EL (cell line): ENCODE results near the gene GCNT1.
"Not testable (repeated sequence)": the region's sequence is repeated elsewhere in the genome, so short reads cannot be mapped to it uniquely, and the experiment has no call there.

Experiments
- DNase-seq: peaks from one replicate; pipeline ENCODE4 v3.0.0-alpha.2; 2016

Gene GCNT1

GRCh38 chr9:76444322-76444929 is 14.6 kb upstream of the GCNT1 start:
- no peak for DNase-seq

- no peak for DNase-seq
Observed at GRCh38 chr9:76445976-76446375, 13.0 kb upstream of the GCNT1 start.

DNA sequence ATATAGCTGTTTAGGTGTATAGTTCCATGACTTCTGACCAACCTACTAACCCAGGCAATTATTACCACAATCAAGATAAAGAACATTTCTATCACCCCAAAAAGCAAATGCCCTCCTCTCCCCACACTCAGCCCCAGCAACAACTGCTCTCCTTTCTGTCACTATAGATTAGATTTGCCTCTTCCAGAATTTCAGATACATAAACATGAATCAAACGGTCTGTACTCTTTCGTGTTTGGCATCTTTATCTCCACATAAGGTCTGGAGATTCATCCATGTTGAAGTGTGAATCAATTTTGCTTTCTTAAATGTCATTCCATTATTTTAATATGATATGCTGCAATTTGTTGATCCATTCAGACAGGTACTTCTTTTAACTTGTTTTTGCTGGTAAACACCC is 10.5 kb upstream of the GCNT1 start:
- no peak for DNase-seq

DNA sequence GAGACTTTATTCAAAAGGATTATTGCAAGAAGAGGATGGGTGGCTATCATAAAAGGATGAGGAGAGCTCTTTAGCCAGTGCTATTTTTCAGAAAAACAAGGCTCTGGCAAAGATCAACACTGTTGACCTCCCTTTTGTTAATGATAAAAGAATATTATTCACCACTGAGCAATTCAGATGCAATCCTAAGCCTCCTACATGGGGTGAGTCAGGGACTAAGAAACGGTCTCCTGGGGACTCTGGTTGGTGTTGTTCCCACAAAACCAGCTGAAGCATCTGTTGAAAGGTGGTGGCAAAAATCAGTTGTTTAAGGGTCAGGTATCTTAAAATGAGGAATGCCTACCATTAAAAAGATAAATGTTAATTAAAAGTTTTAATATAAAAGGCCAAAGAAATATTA is 7.7 kb upstream of the GCNT1 start:
- peak; percentile 84 for DNase-seq

- DNase-seq, result no peak
Observed at GRCh38 chr9:76452839-76453238, 6.1 kb upstream of the GCNT1 start.

DNA sequence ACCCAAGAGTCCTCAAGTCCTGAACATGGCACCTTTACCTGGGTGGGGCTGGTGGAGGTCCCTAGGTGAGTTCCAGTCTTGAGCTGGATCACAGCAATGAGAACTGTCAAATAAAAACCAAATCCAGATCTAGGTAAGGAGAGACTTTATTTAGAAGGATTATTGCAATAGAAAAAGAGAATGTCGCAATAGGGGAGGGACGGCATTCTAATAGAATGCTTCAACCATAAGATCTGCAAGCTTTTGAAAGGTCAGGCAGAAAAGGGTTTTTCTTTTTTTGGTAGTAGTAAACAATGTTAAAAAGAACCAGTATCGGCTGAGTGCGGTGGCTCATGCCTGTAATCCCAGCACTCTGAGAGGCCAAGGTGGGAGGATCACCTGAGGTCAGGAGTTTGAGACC is 5.2 kb upstream of the GCNT1 start:
- peak; percentile 35 for DNase-seq

DNA sequence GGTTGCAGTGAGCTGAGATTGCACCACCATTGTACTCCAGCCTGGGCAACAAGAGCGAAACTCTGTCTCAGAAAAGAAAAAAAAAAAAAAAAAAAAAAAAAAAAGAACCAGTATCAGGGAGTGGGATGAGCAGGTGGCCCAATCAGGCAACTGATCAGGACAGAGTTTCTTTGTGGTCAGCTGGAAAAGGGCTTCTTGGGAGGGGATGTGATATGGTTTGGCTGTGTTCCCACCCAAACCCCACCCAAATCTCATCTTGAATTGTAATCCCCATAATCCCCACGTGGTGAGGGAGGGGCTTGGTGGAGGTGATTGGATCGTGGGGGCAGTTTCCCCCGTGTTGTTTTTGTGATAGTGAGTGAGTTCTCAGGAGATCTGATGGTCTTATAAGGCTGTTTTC is 4.7 kb upstream of the GCNT1 start:
- DNase-seq, result no peak

- DNase-seq, result peak; percentile 50
Observed at GRCh38 chr9:76456202-76456926, 2.6 kb upstream of the GCNT1 start.

DNA sequence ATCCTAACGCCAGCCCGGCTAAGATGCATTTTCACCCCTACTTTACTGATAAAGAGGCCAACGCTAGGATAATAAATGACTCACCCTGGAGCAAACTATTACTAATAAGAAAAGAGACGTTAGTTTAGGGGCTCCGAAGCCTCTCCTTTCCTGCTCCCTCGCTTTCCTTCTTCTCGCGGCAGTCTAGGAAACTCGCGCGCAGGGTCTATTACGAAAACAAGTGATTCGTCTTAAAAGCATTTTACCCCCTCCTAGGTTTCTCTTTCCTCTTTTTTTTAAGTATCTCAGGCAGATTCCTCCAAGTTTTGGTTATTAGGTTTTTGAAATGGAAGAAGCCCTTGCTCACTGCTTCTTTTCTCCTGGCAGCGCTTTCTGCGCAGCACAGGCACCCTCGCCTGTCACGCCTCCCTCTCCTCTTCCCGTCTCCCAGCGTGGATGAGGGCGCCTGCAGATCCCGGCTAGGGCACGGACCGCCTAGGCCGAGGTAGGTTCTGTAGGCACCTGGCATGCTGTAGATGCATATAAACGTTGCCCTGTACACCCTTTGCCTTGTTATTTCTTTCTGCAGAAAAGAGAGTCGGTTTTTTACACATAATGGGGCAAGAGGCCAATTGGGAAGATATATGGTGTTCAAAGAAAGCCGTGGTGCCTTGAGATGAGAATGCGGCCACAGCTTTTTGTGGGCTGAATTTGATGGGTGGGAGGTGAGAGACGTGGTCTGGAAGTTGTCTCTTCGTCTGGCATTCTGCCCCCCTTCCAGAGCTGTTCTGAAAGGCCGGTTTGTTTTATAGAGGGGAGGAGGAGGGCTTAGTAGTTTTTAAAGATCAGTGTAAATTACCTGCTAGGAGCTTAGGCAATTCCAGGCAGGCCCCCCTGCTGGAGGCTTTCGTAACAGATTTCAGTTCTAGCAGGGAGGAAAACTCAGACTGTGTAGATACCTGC is 983 bp downstream of the GCNT1 start:
- peak; percentile 73 for DNase-seq

DNA sequence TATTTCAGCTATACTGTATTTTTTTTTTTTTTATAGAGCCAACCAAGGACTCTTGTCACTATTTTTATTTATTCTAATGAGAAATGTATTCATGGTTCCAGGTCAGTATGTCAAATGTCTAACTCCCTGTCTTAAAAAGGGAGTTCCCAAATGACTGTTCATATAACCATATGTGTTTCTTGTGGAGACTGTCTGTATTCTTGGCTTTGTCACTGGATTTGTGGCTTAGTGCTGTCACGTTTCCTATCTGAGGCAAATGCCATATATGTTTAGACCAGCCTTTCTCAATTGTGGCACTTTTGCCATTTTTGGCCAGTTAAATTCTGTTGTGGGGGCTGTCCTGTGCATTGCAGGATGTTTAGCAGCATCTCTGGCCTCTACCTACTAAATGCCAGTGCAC is 3.1 kb downstream of the GCNT1 start:
- DNase-seq, result no peak

DNA sequence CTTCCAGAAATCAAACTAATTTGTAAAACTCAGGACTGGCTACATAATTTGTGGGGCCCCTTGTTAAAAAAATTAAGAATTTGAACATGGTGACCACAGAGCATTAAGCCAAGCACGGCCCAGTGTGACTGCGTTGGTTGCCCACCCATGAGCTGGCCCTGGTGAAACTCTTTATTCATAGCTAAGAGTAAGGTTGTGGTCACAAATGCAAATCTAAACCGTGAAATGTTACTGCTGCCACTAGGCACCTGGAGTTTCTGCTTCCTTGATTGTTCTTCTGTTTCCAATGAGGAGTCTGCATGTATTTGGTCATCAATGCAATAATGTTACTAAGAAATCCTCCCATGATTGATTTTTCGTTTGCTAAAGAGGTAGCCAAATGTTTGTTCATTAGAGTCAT is 4.2 kb downstream of the GCNT1 start:
- DNase-seq, result no peak

GRCh38 chr9:76464706-76465105 is 5.7 kb downstream of the GCNT1 start:
- DNase-seq, result no peak

- DNase-seq, result no peak
Observed at GRCh38 chr9:76465442-76466298, 6.7 kb downstream of the GCNT1 start.

GRCh38 chr9:76466299-76466605 is 7.3 kb downstream of the GCNT1 start:
- no peak for DNase-seq

GRCh38 chr9:76474419-76474818 is 15.4 kb downstream of the GCNT1 start:
- DNase-seq, result no peak

GRCh38 chr9:76475686-76476085 is 16.7 kb downstream of the GCNT1 start:
- no peak for DNase-seq

GRCh38 chr9:76477818-76478217 is 18.8 kb downstream of the GCNT1 start:
- not testable (repeated sequence) for DNase-seq

- no peak for DNase-seq
Observed at GRCh38 chr9:76478226-76478625, 19.2 kb downstream of the GCNT1 start.

DNA sequence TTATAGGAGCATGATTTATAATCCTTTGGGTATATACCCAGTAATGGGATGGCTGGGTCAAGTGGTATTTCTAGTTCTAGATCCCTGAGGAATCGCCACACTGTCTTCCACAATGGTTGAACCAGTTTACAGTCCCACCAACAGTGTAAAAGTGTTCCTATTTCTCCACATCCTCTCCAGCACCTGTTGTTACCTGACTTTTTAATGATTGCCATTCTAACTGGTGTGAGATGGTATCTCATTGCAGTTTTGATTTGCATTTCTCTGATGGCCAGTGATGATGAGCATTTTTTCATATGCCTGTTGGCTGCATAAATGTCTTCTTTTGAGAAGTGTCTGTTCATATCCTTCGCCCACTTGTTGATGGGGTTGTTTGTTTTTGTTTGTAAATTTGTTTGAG is 20.4 kb downstream of the GCNT1 start:
- not testable (repeated sequence) for DNase-seq

DNA sequence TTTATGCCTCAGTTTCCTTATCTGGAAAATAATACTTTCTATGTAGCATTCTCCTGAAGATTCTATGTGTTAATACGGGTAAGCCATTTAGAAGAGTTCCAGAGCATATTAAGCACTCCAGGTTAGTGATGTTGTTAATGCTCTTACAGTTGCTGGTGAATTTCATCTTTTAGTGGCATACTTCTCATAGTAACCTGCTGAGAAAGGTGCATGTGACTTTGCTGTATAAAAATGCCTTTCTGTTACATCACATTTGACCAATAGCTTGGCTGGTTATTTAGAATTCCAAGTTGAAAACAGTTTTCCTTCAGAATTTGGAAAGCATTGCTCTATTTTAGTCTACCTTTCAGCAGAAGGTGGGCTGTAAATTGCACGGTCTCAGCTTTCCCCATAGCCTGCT is 27.2 kb downstream of the GCNT1 start:
- no peak for DNase-seq

GRCh38 chr9:76490249-76490990 is 31.4 kb downstream of the GCNT1 start:
- DNase-seq, result no peak

- DNase-seq, result not testable (repeated sequence)
Observed at GRCh38 chr9:76491056-76491455, 32.1 kb downstream of the GCNT1 start.
